GM21619 (cell line): ENCODE measurements around the gene FSIP1.

Source experiments
- ATAC-seq: cut with Tn5 transposase; IDR thresholded peaks from one replicate; pipeline ENCODE4 v1.9.1; 2021; ENCODE audit not compliant: unreplicated experiment

FSIP1 gene

DNA sequence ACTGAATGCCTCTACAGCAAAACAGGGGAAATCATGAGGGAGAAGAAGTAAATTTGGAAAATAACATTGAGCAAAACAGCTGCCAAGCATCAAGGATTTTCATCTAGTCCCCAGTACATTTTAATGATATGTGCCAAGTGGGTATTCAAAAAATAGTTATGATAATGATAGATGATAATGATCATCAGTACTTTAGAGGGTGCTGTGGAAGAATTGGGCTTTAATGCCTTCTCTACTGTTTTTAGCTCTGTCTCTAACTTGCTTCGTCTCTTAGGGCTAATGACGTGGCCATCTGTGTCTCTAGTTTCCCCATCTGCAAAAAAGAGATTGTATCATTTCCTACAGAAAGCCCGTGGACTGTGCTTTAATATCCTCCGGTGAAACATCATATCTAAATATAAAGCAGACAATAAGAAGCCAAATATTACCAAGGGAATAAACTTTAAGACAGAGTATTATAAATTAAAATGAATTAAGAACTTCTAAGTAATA is 10.2 kb upstream of the FSIP1 start:
- no peak for ATAC-seq

DNA sequence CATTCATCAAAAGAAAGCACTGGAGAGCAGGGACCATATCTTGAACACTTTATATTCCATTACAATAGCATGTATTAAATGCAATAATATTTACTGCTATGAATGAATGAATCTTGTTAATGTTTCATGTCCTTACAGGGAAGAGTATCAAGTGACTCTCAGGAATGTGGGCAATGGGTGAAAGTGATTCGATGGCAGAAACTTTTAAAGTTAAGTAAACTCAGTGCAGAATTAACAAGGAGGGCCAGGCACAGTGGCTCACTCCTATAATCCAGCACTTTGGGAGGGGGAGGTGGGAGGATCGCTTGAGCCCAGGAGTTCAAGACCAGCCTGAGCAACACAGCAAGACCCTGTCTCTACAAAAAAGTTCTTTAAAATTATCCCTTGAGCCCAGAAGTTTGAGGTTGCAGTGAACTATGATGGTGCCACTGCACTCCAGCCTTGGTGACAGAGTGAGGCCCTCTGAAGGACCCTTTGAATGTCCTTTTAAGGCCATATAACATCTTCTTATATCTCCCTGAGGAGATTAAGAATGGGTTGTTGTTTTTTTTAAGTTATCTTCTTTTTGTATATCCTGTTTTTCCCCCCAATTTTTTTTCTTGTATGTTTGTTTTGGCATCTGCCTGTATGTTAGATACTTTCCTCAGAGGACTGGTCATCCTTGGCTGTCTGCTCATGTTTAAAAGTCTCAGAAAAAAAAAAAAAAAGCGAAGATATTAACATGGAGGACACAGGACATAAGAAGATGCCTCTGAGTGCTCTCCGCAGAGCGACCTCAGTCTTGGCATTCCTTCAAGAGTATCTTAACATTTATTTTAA is 9.6 kb upstream of the FSIP1 start:
- no peak for ATAC-seq

DNA sequence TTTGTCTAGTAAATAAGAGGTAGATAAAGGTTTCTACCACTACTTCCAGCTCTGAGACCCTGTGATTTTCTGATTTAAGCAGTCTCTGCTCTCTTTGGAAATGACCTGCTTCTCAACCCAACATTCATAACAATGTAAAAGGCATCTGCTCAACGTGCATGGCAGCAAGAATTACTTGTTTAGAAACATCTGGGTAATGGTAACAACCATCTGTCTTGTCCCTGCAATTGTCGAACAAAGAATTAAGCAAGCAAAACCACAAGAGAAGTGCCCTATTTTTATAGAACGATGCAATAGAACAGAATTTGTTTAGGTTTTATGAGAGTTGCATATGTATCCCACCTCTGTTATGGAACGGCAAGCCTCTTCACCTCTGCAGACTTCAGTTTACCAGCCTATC is 7.1 kb upstream of the FSIP1 start:
- ATAC-seq: no peak

- ATAC-seq: no peak
Measured at GRCh38 chr15:39788800-39789565, 6.3 kb upstream of the FSIP1 start.

DNA sequence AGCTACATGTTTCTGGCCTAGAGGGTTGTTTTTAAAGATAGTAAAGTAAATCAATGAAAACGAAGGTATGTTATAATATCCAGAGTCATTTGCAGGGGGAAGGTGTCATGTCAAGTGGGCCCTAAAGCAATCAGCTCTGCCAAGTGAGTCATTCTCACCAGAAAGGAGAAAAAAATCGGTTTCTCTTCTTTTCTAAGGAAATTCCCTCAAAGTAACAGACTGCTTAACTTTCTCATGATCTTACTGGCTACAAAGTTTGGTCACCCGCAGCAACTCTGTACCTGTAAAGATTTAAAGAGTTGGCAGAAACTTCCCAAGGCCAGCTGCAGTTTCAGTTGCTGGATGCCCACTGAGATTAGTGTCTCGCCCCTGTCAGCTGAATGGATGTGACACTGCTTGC is 5.5 kb upstream of the FSIP1 start:
- ATAC-seq: no peak

GRCh38 chr15:39787479-39787878 is 4.8 kb upstream of the FSIP1 start:
- no peak for ATAC-seq

DNA sequence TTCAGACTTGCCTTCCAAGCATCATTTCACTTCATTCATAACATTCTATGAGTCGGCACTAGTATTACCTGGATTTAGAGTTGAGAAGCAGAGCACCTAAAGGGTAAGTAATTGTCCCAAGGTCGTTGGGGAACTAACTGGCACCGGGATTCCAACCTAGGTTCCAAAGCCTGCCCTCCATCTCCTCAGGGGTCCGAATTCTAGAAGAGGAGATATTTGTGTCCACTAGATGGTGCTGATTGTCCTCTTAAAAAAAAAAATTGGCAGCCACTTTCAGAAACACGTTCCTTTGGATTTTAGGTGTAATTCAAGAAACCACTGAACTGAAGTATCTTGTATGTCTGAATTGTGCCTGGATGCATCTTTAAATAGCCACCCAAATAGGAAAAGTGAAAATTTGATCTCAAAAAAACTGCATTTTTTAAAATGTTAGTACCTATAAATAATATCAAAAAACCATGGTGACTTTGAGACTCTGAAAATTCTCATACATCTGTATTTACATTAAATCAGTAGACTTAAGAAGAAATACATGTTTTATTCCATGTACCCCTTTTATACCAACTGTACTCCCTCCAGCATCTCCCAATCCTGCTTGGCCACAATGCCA is 3.9 kb upstream of the FSIP1 start:
- no peak for ATAC-seq

- ATAC-seq: no peak
Measured at GRCh38 chr15:39785841-39786240, 3.2 kb upstream of the FSIP1 start.

DNA sequence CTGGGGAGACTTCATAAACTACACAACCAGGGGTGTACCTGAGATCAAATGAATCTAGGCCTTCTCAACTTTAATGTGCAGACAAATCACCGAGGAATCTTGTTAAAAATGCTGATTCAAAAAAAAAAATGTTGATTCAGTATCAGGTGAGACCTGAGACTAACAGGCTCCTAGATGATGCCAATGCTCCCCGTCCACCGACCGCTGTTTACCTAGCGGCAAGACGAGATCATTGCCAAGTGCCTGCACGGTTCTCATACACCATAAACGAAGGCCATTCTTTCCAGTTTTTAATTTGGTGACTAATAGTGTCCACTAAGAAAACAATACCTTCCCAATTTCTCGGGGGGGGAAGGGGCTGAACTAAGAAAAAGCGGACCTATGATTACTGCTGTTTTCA is 2.5 kb upstream of the FSIP1 start:
- ATAC-seq: no peak

GRCh38 chr15:39784638-39785037 is 2.0 kb upstream of the FSIP1 start:
- no peak for ATAC-seq

DNA sequence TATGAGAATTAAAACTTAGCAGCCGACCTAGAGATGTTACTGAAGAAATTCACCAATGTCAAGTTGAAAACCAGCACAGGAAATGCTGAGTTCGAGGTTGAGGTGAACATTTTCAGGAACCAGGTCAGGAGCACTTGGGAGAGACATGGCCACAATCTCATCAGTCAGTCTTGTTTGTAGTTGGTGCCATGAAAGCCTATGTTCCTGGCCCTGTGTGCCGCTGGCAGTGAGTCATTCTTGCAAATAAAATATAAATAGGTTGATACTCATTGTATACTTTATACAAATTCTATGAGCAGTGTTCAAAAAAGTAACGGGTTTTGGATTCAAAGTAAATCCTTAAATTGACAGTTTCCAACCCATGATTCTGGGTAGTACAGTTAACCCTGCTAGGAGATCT is 1.5 kb upstream of the FSIP1 start:
- ATAC-seq: no peak

DNA sequence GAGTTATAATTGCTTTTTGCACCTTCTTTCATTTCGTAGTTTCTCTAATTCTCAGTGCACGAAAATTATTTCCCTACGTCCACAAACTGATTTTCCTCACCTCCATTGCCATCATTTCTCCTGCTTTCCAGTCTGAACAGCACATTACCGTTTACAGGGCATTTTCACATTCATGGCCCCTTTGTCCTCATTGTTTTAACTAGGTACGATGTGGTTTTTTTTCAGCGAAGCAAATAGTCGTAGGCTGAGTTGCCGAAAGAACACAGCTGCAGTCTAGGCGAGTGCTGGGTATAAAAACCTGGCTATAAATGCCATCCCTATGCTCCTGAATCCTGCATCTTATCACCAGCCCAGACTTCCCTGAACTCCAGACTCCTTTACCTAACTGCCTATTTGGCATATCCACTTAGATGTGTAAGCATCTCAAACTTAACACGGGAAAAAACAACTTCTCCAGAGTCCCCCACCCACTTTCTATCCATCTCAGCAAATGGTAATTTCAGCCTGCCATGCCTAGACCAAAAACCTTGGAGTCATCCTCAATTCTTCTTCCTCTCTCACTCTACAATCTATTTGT is 691 bp upstream of the FSIP1 start:
- ATAC-seq: no peak

GRCh38 chr15:39781967-39782302 is 706 bp downstream of the FSIP1 start:
- ATAC-seq: no peak

DNA sequence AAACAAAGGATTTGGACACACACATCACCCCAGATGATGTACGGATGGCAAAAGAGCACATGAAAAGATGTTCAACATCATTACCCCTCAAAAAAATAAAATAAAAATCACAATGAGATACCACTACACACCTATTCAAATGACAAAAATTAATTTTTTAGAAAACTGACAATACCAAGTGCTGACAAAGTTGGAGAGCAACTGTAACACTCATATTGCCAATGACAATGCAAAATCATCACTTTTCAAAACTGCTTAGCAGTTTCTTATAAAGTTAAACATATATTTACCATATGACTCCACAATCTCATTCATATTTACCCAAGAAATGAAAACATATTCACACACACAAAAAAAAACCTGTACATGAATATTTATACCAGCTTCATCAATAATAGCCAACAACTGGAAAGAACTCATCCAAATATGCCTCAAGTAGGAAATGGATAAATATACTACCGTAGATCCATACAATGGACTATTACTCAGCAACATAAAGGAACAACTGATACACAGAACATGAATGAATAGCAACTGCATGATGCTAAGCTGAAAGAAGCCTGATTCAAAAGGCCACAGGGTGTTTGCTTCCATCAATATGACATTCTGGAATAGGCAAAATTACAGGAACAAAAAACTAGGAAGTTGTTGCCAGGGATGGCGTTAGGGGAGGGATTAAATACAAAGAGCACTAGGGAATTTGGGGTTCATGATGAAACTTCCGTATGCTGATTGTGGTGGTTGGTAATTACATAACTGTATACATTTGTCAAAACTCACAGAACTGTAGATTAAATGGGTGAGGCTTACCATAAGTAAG is 1.3 kb downstream of the FSIP1 start:
- ATAC-seq: no peak

- no peak for ATAC-seq
Measured at GRCh38 chr15:39778021-39778420, 4.6 kb downstream of the FSIP1 start.

GRCh38 chr15:39777496-39777895 is 5.1 kb downstream of the FSIP1 start:
- no peak for ATAC-seq

- no peak for ATAC-seq
Measured at GRCh38 chr15:39776068-39776467, 6.6 kb downstream of the FSIP1 start.

- ATAC-seq: no peak
Measured at GRCh38 chr15:39774688-39775267, 7.9 kb downstream of the FSIP1 start.

GRCh38 chr15:39770748-39771689 is 11.6 kb downstream of the FSIP1 start:
- no peak for ATAC-seq
